Tibial nerve (tissue), 4 donors: ENCODE data around the gene ZNF776. TPM values are rescaled to one million over a fixed set of nuclear protein-coding genes. Genes with fewer than 3 reads are reported as not detected.

Source experiments
- DNase-seq, 2 donors: peaks; one replicate each; pipeline ENCODE4 v3.0.0-alpha.2; 2019; ENCODE audit warnings: low spot score in 2 of 2
- H3K27ac ChIP-seq, 4 donors: fragments of 200-600 bp; sonication (generic) in 3 of 4; one replicate each; pipeline ENCODE4 v1.5.1; 2017 to 2019; ENCODE audit warnings: mild to moderate bottlenecking in 1 of 4
- H3K27me3 ChIP-seq, 2 donors: fragments of 200-600 bp; sonication (generic) in 1 of 2; one replicate each; pipeline versions ENCODE4 v1.5.1 to v1.6.0; 2017 to 2019
- H3K36me3 ChIP-seq, 3 donors: fragments of 200-600 bp; sonication (generic); one replicate each; pipeline ENCODE4 v1.5.1; 2018 to 2019
- H3K4me1 ChIP-seq, 4 donors: fragments of 200-600 bp; sonication (generic) in 3 of 4; one replicate each; pipeline ENCODE4 v1.5.1; 2017 to 2019
- H3K4me3 ChIP-seq, 4 donors: fragments of 200-600 bp; sonication (generic) in 3 of 4; one replicate each; pipeline ENCODE4 v1.5.1; 2017 to 2019; ENCODE audit warnings: mild to moderate bottlenecking in 1 of 4, moderate library complexity in 1 of 4
- H3K9me3 ChIP-seq, 4 donors: fragments of 200-600 bp; sonication (generic) in 3 of 4; one replicate each; pipeline ENCODE4 v1.5.1; 2017 to 2019
- CTCF ChIP-seq, 5 experiments: fragments of 200-600 bp in 3 of 5; fragments of 450-650 bp in 2 of 5; sonication (generic) in 3 of 5; IDR thresholded peaks; one replicate each; pipeline ENCODE4 v1.5.1; 2016 to 2019; ENCODE audit warnings: antibody characterized with exemption in 5 of 5, mild to moderate bottlenecking in 3 of 5, moderate library complexity in 2 of 5
- EP300 ChIP-seq, 2 donors: sonication (generic); formaldehyde crosslinking; IDR thresholded peaks; one replicate each; pipeline ENCODE4 v1.6.1; 2017; ENCODE audit warnings: antibody characterized with exemption in 2 of 2, mild to moderate bottlenecking in 1 of 2
- POLR2A ChIP-seq, 2 donors: fragments of 450-650 bp; IDR thresholded peaks; one replicate each; pipeline ENCODE4 v1.6.1; 2017; ENCODE audit warnings: antibody characterized with exemption in 2 of 2, mild to moderate bottlenecking in 2 of 2, moderate library complexity in 2 of 2
- WGBS, 2 donors: methylation state at CpG; one replicate each; pipeline ENCODE4 v1.1.5; 2018; 5-methylcytosine and 5-hydroxymethylcytosine counted together
- total RNA-seq, 4 donors: library from RNA; depleted of rRNA; stranded (reverse); fragments of >200 nt; gene quantifications; one replicate each; pipeline ENCODE4 v1.1.0, GENCODE V29; 2016

Gene ZNF776
- total RNA-seq, 4 donors from 2014 or later = 10.8 to 18.4 (median 12.6) TPM

- DNase-seq = no peak
- Histone ChIP-seq H3K36me3 (peaks cover 14 to 50% (median 43%) of the 10 kb centered on the region in 3 donors), H3K4me1 (peaks cover 0 to 14% (median 5%) of the 10 kb centered on the region in 4 donors), H3K27ac (peak overlapping the region in 1 of 4 donors; percentile 89), H3K27me3 (no peaks in the 10 kb centered on the region), H3K4me3 (peak overlapping the region; percentile 48 to 96 (median 78)), H3K9me3 (peaks cover 9 to 88% (median 29%) of the 10 kb centered on the region in 4 donors)
- TF ChIP-seq POLR2A (IDR thresholded peaks at IDR 0.05) = no peak
- TF ChIP-seq EP300 (IDR thresholded peaks at IDR 0.05) = no peak
- no peak for TF ChIP-seq CTCF (IDR thresholded peaks at IDR 0.05)
- WGBS, 2 donors = 36 to 45% methylated on average over 6 of the region's 6 CpGs
These were observed 825 bp downstream of the ZNF776 start for GRCh38 chr19:57747472-57747807.

DNA sequence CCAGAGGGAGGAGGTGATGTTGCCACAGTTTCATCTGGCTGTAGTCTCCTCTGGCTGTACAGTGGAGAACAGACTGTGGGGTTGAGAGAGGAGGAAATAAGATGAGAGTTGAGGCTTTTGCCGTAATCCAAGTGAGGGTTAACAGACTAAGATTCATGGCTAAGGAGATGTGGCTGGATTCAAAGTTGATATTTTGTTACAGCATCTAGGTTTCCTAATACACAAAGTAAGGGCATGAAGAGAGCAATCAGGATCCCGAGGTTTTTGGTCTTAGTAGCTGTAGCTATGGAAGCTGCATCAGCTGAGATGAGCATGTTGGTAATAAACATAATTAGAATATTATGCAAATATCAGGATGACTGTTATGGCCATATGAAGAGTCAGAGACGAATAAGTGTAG lies 1.4 kb downstream of the ZNF776 start:
- DNase-seq = no peak
- peaks cover 14 to 56% (median 49%) of the 10 kb centered on the region in 3 donors for H3K36me3 ChIP-seq
- WGBS, 2 donors = 92 to 95% methylated on average over 3 of the region's 3 CpGs

GRCh38 chr19:57754091-57754673 lies 7.6 kb downstream of the ZNF776 start:
- no peak overlapping the region for H3K27ac ChIP-seq
- no peak for DNase-seq
- H3K4me1 ChIP-seq = no peaks in the 10 kb centered on the region
- no peak overlapping the region for H3K4me3 ChIP-seq
- peaks cover 24 to 100% (median 74%) of the 10 kb centered on the region in 3 donors for H3K36me3 ChIP-seq
- TF ChIP-seq EP300 (IDR thresholded peaks at IDR 0.05) = no peak
- TF ChIP-seq POLR2A (IDR thresholded peaks at IDR 0.05) = no peak
- TF ChIP-seq CTCF (IDR thresholded peaks at IDR 0.05) = no peak
- H3K27me3 ChIP-seq = no peaks in the 10 kb centered on the region
- H3K9me3 ChIP-seq = peaks cover 17 to 100% (median 55%) of the 10 kb centered on the region in 4 donors
- WGBS, 2 donors = 94 to 95% methylated on average over 10 of the region's 10 CpGs

More for the DNA sequence above, 1.4 kb downstream of the ZNF776 start:
- peaks cover 9 to 88% (median 32%) of the 10 kb centered on the region in 4 donors for H3K9me3 ChIP-seq
- H3K4me3 ChIP-seq = no peak overlapping the region
- no peaks in the 10 kb centered on the region for H3K27me3 ChIP-seq
- H3K27ac ChIP-seq = no peak overlapping the region
- TF ChIP-seq CTCF (IDR thresholded peaks at IDR 0.05) = no peak
- no peak for TF ChIP-seq EP300 (IDR thresholded peaks at IDR 0.05)
- no peak for TF ChIP-seq POLR2A (IDR thresholded peaks at IDR 0.05)
- H3K4me1 ChIP-seq = peaks cover 0 to 14% (median 5%) of the 10 kb centered on the region in 4 donors

GRCh38 chr19:57755031-57755430 lies 8.4 kb downstream of the ZNF776 start:
- Histone ChIP-seq H3K27ac (no peak overlapping the region), H3K27me3 (no peaks in the 10 kb centered on the region), H3K4me1 (no peaks in the 10 kb centered on the region), H3K9me3 (peaks cover 12 to 100% (median 50%) of the 10 kb centered on the region in 4 donors), H3K4me3 (no peak overlapping the region), H3K36me3 (peaks cover 22 to 100% (median 74%) of the 10 kb centered on the region in 3 donors)
- no peak for DNase-seq
- TF ChIP-seq CTCF (IDR thresholded peaks at IDR 0.05) (no peak), EP300 (IDR thresholded peaks at IDR 0.05) (no peak), POLR2A (IDR thresholded peaks at IDR 0.05) (no peak)
- 95 to 97% methylated on average over 4 of the region's 4 CpGs for WGBS, 2 donors

DNA sequence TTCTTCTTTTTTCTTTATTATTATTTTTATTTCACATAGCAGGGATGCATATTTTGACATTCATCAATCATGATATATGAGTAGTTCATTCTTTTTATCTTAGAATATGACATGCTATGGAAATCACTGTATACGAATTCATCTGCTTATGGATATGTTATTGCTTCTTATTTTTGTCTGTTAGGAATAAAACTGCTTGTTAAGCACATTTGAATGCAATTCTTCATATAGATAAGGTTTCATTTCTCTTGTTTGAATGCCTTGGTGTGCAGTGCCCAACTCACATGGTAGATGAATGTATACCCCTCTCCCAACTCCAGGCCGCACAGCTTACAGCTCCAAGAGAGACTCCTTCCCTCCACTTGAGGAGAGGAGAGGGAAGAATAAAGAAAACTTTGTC lies 11.3 kb downstream of the ZNF776 start:
- WGBS, 2 donors = 77 to 84% methylated on average over 2 of the region's 2 CpGs
- TF ChIP-seq EP300 (IDR thresholded peaks at IDR 0.05) (no peak), POLR2A (IDR thresholded peaks at IDR 0.05) (no peak), CTCF (IDR thresholded peaks at IDR 0.05) (no peak)
- peaks cover 7 to 100% (median 37%) of the 10 kb centered on the region in 4 donors for H3K9me3 ChIP-seq

More for the DNA sequence above, 11.3 kb downstream of the ZNF776 start:
- H3K36me3 ChIP-seq = peaks cover 12 to 100% (median 54%) of the 10 kb centered on the region in 3 donors
- DNase-seq = no peak
- no peak overlapping the region for H3K4me3 ChIP-seq
- no peaks in the 10 kb centered on the region for H3K4me1 ChIP-seq
- no peak overlapping the region for H3K27ac ChIP-seq
- H3K27me3 ChIP-seq = no peaks in the 10 kb centered on the region
